Esophagus muscularis mucosa (tissue), 4 donors: ENCODE data around the gene NECTIN1.

Experiments used
- CTCF ChIP-seq, 3 experiments: fragments of 200-600 bp in 2 of 3; fragments of 450-650 bp in 1 of 3; sonication (generic) in 2 of 3; IDR thresholded peaks; one replicate each; pipeline ENCODE4 v1.5.1; 2017 to 2019; ENCODE audit warnings: antibody characterized with exemption in 3 of 3, mild to moderate bottlenecking in 2 of 3, moderate library complexity in 1 of 3
- EP300 ChIP-seq: sonication (generic); formaldehyde crosslinking; IDR thresholded peaks from one replicate; pipeline ENCODE4 v1.6.1; 2017; ENCODE audit warnings: antibody characterized with exemption
- POLR2A ChIP-seq: fragments of 450-650 bp; IDR thresholded peaks from one replicate; pipeline ENCODE4 v1.6.1; 2017; ENCODE audit warnings: antibody characterized with exemption, moderate library complexity, mild to moderate bottlenecking, low read depth
- POLR2AphosphoS5 ChIP-seq, 2 donors: sonication (generic); formaldehyde crosslinking; IDR thresholded peaks; one replicate each; pipeline ENCODE4 v1.6.1; 2017; ENCODE audit warnings: antibody characterized with exemption in 2 of 2

- TF ChIP-seq CTCF (IDR thresholded peaks at IDR 0.05) (no peak), POLR2A (no peak), POLR2AphosphoS5 (IDR thresholded peaks at IDR 0.05) (no peak), EP300 (no peak)
These were observed 27.3 kb upstream of the NECTIN1 start for GRCh38 chr11:119756169-119756865.
